ENCODE measurements around the gene USP35. TPM values are rescaled to one million over a fixed set of nuclear protein-coding genes. Genes with fewer than 3 reads are reported as not detected.

Gene USP35
- total RNA-seq, 1 experiment from 2014 or later: 5.6 TPM

DNA sequence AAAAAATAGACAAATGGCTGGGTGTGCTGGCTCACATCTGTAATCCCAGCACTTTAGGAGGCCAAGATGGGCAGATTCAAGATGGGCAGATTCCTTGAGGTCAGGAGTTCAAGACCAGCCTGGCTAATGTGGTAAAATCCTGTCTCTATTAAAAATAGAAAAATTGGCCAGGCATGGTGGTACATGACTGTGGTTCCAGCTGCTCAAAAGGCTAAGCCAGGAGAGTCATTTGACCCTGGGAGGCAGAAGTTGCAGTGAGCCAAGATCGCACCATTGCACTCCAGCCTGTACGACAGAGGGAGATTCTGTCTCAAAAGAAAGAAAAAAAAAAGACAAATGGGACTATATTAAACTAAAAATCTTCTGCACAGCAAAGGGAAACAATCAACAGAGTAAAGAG, 55.4 kb downstream of the USP35 start:
- in situ Hi-C loops (cut with HindIII; ENCODE audit: low pct_unique_long_range_greater_than_20kb, low sequenced_read_pairs): no loop called here
- no peak for DNase-seq (ENCODE audit: low read depth, low spot score)

DNA sequence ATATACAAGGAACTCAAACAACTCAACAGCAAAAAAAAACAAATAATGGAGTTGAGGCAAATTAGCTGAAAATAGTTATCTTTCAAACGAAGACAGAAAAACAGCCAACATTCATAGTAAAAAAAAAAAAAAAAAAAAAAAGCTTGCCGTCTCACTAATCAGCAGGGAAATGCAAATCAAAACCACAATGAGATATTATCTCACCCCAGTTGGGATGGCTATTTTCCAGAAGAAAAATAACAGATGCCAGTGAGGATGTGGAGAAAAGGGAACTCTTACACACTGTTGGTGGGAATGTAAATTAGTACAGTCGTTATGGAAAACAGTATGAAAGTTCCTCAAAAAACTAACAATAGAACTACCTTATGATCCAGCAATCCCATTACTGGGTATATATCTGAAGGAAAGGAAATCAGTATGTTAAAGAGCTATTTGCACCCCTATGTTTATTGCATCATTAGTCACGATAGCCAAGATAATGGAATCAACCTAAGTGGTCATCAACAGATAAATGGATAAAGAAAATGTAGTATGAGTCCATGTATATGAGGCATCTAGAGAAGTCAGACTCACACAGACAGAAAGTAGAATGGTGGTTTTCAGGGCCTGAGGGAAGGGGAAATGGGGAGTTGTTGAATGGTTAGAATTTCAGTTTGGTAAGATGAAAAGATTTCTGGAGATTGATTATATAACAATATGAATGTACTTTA, 56.0 kb downstream of the USP35 start:
- DNase-seq (ENCODE audit: low read depth, low spot score): no peak
- in situ Hi-C loops (cut with HindIII; ENCODE audit: low pct_unique_long_range_greater_than_20kb, low sequenced_read_pairs): no loop called here

DNA sequence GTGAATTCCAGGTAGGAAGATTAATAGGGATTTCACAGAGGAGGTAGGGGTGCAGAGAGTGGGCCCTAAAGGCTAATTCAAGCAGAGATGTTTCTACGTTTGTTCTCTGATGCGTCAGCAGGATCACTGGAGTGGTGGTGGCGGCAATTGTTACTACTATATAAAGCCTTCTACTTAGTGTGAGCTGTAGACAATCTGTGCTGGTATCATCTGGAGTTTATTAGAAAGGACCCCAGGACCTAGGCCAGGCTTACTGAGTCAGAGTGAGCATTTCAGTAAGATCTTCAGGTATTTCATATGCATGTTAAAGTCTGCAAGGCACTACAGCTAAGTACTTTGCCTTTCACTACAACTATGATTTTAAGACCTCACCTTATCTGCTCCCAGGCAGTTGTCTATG, 59.5 kb downstream of the USP35 start:
- in situ Hi-C loops (cut with HindIII; ENCODE audit: low pct_unique_long_range_greater_than_20kb, low sequenced_read_pairs): no loop called here
- no peak for DNase-seq (ENCODE audit: low read depth, low spot score)

DNA sequence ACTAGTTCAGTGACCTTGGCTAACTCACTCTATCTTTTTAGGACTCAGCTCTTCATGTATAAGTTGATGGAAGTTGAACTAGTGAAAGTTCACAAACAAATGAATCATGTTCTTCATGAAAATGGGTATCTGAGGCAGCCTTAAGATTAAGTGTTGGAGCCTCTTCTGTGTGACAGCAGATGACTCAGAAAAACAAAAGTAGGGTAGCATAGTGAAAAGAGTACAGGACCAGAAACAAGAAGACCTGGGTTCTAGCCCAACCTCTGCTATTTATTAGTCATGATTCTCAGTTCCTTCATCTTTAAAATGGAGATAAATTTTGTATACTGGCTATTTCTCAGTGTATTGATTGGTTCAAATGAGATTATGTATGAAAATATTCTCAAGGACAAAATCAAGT, 60.2 kb downstream of the USP35 start:
- in situ Hi-C loops (cut with HindIII; ENCODE audit: low pct_unique_long_range_greater_than_20kb, low sequenced_read_pairs): no loop called here
- DNase-seq (ENCODE audit: low read depth, low spot score): no peak

DNA sequence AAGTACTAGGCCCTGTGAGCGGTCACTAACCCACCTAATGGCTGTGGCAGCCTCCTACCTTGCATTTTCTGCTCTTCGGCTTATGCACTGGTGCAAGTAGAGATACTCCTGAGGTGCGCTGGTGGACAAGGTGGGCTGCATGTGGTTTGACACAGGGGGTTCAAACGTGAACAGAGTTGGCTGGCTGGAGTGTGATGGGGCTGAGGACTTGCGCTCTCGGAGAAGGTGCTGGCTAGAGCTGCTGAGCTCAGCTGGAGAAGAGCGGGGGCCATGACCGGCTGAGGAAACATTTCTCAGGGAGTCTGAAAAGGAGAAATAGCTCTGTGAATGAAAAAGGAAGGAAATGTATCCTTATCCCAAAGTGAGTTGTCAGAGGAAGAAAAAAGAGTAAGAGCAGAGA, 61.4 kb downstream of the USP35 start:
- no peak for DNase-seq (ENCODE audit: low read depth, low spot score)
- in situ Hi-C loops (cut with HindIII; ENCODE audit: low pct_unique_long_range_greater_than_20kb, low sequenced_read_pairs): no loop called here

DNA sequence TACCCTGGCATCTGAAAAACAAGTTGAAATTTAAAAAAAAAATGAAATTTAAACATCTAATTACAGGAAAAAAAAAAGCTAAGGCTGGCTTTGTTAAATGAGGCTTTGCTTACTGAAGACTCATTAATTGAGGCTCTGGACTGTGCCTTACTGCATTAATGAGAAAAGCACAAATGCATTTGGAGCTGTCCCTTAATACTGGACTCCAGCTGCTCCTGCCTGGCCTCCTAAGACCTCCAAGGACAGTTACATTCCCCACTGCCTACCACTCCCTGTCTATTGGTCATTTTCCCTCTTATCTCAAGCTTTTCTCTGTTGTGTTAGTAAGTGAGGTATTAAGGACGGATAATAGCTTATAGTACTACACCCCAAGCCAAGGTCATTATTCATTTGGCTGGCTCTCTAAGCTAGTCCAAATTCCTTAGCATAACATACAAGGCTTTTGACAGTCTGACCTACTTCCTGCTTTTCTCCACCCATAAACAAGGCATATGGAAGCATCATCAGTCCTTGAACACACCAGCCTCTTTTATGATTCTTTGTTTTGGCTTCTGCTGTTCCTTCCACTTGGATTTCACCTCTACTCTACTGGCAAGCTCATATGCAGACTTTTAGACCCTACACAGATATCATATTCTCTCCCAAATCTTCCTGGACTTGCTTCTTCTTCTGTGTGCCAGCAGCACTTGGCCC, 62.5 kb downstream of the USP35 start:
- in situ Hi-C loops (cut with HindIII; ENCODE audit: low pct_unique_long_range_greater_than_20kb, low sequenced_read_pairs): no loop called here
- no peak for DNase-seq (ENCODE audit: low read depth, low spot score)

DNA sequence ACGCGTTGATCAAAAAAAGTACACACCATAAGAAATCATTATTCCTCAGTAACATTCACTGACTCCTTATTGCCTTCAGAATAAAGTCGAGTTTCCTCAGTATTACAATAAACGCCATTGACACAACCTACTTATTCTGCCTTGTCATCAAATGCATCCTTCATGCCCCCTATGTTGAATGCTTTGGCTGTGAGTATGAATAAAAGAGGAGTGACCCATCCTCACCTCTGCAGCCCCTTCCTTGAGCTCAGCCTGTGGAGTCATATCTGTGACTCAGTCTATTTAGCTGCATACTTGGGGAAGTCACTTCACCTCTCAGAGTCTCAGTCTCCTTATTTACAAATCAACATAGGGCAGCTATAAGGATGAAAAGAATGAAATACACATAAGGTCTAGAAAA, 65.1 kb downstream of the USP35 start:
- in situ Hi-C loops (cut with HindIII; ENCODE audit: low pct_unique_long_range_greater_than_20kb, low sequenced_read_pairs): no loop called here
- DNase-seq (ENCODE audit: low read depth, low spot score): no peak

DNA sequence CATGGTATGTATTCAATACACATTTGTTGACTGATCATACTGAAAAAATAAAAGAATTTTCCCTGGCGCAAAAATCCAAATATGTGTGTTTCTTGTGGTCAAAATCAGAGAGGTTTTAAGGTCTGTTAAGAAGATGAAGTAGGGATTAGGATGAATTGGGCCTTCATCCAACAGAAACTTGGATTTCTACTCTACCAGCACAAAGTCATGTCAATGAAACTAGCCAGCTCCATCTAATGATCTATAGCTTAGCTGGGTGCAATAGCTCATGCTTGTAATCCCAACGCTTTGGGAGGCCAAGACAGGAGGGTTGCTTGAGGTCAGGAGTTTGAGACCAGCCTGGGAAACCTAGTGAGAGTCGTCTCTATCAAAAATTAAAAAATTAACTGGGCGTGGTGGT, 65.5 kb downstream of the USP35 start:
- in situ Hi-C loops (cut with HindIII; ENCODE audit: low pct_unique_long_range_greater_than_20kb, low sequenced_read_pairs): no loop called here
- no peak for DNase-seq (ENCODE audit: low read depth, low spot score)

DNA sequence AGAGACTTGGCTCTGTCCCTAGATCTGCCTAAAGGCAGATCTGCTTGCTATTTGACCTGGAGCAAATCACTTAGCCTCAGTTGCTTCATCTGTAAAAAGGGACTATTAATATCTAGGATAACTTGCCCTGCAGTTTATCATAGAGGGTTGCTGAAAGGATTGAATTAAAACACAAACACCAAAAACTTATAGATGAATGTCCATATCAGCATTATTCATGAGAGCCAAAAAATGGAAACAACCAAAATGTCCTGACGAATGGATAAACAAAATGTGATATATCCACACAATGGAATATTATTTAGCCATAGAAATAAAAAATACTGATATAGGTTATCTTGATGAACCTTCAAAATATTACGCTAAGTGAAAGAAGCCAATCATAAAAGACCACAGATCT, 67.2 kb downstream of the USP35 start:
- in situ Hi-C loops (cut with HindIII; ENCODE audit: low pct_unique_long_range_greater_than_20kb, low sequenced_read_pairs): no loop called here
- no peak for DNase-seq (ENCODE audit: low read depth, low spot score)

DNA sequence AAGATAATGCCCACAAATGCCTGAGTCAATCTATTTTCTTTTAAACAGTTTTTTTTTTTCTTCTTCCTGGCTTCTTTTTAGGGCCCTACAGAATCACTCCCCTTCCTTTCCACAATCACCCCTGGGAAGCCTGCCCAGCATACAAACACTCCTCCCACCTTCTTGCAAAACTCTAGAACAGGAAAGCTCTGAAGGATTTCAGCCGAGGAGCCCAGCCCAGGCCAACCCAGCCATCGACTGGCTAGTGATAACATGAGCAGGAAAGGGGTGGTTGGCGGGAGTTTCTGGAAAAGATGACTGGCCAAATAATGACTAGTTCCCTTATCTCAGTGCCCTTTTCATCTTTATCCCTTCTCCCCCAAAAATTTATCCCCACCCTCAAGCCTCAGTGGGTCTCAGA, 68.2 kb downstream of the USP35 start:
- in situ Hi-C loops (cut with HindIII; ENCODE audit: low pct_unique_long_range_greater_than_20kb, low sequenced_read_pairs): no loop called here
- no peak for DNase-seq (ENCODE audit: low read depth, low spot score)

DNA sequence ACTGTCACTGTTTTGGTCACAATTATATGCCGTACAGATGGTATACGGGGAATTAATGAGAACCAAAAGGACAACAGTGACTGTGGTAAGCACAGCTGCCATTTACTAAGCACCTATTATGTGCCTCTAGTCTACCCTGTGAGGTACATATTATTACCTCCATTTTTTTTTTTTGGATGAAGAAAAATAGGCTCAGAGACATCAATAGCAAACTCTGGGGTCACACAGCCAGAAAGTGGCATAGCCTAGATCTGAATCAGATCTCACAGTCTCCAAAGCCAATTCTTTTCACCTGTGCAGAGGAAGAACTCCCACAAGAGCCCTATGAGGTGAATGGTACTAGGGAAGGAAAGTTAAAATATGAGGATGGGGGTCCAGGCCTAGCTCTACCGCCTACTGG, 68.9 kb downstream of the USP35 start:
- DNase-seq (ENCODE audit: low read depth, low spot score): no peak
- in situ Hi-C loops (cut with HindIII; ENCODE audit: low pct_unique_long_range_greater_than_20kb, low sequenced_read_pairs): no loop called here

DNA sequence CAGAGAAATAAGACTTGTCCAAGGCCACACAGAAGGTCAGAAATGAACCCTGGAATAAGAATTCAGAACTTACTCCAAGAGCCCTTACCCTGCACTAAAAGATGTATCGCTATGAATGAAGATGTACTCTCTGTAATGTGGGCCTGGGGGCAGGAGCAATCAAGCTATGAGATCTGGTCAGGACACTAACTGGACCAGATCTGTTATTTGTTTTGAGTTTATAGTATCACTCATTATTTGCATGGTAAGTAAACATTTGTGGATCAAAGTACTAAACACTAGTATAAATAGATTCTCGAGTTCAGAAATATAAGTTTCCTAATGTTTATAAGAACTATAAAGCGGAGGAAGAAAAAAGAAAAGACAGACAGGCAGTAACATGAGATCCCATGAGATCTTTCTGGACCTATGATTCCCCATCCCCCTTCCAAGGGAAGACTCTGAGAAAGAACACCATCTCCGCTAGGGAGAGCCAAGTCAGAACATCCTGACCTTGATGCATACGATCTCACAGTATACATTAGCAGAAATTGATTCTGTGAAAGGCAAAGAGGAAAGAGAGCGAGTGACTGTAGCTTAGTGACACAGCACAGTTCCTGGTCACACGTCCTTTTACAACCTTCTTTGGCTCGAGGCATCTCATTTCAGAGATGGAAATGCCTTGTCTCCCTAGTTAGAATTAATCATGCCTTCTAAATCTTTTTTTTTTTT, 71.2 kb downstream of the USP35 start:
- in situ Hi-C loops (cut with HindIII; ENCODE audit: low pct_unique_long_range_greater_than_20kb, low sequenced_read_pairs): no loop called here
- no peak for DNase-seq (ENCODE audit: low read depth, low spot score)

DNA sequence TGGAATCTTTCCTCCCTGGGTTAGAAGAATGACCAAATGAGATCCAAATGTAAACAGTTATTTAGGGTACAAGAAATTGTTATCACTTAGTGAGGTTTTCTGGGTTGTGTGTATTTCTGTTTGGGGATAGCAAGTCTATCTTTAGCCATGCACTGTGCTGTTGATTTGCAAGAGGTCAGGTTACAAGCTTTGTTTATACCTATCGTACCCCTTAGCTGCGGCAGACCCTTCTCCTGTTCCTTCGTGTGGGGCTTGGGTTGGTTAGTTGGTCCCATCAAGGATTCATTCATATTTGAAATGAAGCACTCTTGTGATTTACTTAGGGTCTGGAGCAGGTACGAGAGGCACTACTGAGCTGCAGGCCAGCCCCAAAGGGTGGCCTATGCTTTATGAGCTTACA, 72.6 kb downstream of the USP35 start:
- in situ Hi-C loops (cut with HindIII; ENCODE audit: low pct_unique_long_range_greater_than_20kb, low sequenced_read_pairs): no loop called here
- no peak for DNase-seq (ENCODE audit: low read depth, low spot score)

DNA sequence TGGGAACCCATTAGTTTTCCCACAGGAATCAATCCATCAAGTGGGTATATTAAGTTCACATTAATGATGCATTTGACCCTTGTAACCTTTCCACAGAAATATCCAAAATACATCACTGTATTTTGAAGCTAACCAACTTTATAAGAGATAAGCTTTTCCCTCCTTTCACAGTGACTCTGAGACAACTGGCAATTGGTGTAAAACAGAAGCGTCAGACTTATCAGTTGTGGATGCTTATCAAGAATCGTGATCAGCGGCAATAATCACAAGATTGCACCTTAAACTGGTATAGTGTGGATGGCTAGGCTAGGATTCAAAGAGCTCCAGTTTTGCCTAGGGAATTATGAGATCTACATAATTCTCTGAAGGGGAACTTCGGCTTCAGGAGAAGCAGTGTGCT, 73.1 kb downstream of the USP35 start:
- no peak for DNase-seq (ENCODE audit: low read depth, low spot score)
- in situ Hi-C loops (cut with HindIII; ENCODE audit: low pct_unique_long_range_greater_than_20kb, low sequenced_read_pairs): no loop called here

DNA sequence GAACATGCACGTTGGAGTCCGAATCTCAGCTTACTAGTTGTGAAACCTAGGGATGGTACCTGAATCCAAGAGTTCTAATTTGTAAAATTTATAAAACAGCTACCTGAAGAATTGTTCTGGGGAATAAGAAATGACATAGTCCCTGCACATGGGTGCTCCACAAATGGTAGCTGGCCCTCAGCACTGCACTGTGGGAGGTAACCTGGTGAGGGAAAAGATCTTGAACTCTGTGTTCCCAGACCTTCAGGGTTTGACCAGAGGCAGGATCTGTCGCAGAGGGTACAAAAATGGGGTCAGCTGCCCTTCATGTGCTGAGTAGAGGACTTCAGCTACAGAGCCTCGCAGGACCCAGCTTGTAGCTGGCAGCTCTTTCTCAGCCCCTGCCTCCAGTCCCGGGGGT, 73.5 kb downstream of the USP35 start:
- in situ Hi-C loops (cut with HindIII; ENCODE audit: low pct_unique_long_range_greater_than_20kb, low sequenced_read_pairs): no loop called here
- DNase-seq (ENCODE audit: low read depth, low spot score): no peak

DNA sequence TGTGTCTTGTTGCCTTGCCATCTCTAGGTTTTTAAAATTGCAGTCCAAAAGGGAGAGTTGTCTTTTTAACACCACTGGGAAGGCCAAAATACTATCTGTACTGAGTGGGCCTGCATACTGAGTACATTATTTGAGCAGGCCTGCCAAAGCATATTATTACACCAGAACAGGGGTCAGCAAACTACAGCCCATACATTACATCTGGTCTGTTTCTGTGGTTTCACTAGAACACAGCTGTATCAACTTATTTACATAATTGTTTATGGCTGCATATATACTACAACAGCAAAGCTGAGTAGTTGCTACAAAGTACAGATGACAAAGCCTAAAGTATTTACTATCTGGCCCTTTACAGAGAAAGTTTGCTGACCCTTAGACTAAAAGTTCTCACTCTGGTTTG, 74.0 kb downstream of the USP35 start:
- in situ Hi-C loops (cut with HindIII; ENCODE audit: low pct_unique_long_range_greater_than_20kb, low sequenced_read_pairs): no loop called here

More for the DNA sequence above, 74.0 kb downstream of the USP35 start:
- DNase-seq (ENCODE audit: low read depth, low spot score): no peak
